DOHH2 (cell line): ENCODE results near the gene CLCN7.

ENCODE experiments used
- H3F3A ChIP-seq: fragments of 200-600 bp; sonication (generic), shearing (Covaris generic); 2 replicates; pipeline ENCODE4 v1.6.0; 2016; ENCODE audit warnings: antibody characterized with exemption, mild to moderate bottlenecking; ENCODE audit not compliant: control insufficient read depth, insufficient read depth
- H3K27ac ChIP-seq: fragments of 200-600 bp; sonication (generic); 2 replicates; pipeline ENCODE4 v1.5.1; 2014; ENCODE audit warnings: low read depth, mild to moderate bottlenecking, low read length, moderate library complexity
- H3K27me3 ChIP-seq: fragments of 200-600 bp; sonication (generic); 2 replicates; pipeline ENCODE4 v1.6.1; 2014; ENCODE audit warnings: mild to moderate bottlenecking, low read length, mixed read lengths; ENCODE audit not compliant: control insufficient read depth
- H3K36me3 ChIP-seq: fragments of 200-600 bp; sonication (generic); 2 replicates; pipeline ENCODE4 v1.6.1; 2014; ENCODE audit warnings: mild to moderate bottlenecking, low read length, moderate library complexity, mixed read lengths; ENCODE audit not compliant: control insufficient read depth
- H3K4me1 ChIP-seq: fragments of 200-600 bp; sonication (generic); 2 replicates; pipeline ENCODE4 v1.6.1; 2014; ENCODE audit warnings: mild to moderate bottlenecking, low read length, mixed read lengths; ENCODE audit not compliant: control insufficient read depth
- H3K4me2 ChIP-seq: fragments of 200-600 bp; sonication (generic); 2 replicates; pipeline ENCODE4 v1.6.0; 2014; ENCODE audit warnings: mild to moderate bottlenecking, low read length, moderate library complexity
- H3K4me3 ChIP-seq: fragments of 200-600 bp; sonication (generic); 2 replicates; pipeline ENCODE4 v1.5.1; 2014; ENCODE audit warnings: mild to moderate bottlenecking, low read length, mixed read lengths
- H3K79me2 ChIP-seq: fragments of 200-600 bp; sonication (generic); 2 replicates; pipeline ENCODE4 v1.6.1; 2014; ENCODE audit warnings: mild to moderate bottlenecking, low read length, mixed read lengths; ENCODE audit not compliant: control insufficient read depth
- H3K9me2 ChIP-seq: fragments of 200-600 bp; sonication (generic); replicated peaks from 2 replicates; pipeline ENCODE4 v1.6.1; 2014; ENCODE audit warnings: mild to moderate bottlenecking, low read length, mixed read lengths; ENCODE audit not compliant: control insufficient read depth
- H3K9me3 ChIP-seq: fragments of 200-600 bp; sonication (generic); 2 replicates; pipeline ENCODE4 v1.6.1; 2014; ENCODE audit warnings: antibody characterized with exemption, low read length, mixed read lengths; ENCODE audit not compliant: control insufficient read depth, insufficient read depth
- H4K20me1 ChIP-seq: fragments of 200-600 bp; sonication (generic); 2 replicates; pipeline ENCODE4 v1.6.0; 2014; ENCODE audit warnings: low read depth, mild to moderate bottlenecking, antibody characterized with exemption, low read length, moderate library complexity; ENCODE audit not compliant: control insufficient read depth, insufficient read depth
- EZH2phosphoT487 ChIP-seq: fragments of 200-600 bp; sonication (generic); IDR thresholded peaks from 2 replicates; pipeline ENCODE4 v1.6.1; 2017; ENCODE audit warnings: borderline replicate concordance, mild to moderate bottlenecking, antibody characterized with exemption, low read length, moderate library complexity, mixed read lengths
- TF ChIP-seq, protein P1 (sequence below): fragments of 200-600 bp; sonication (generic); IDR thresholded peaks from one replicate; pipeline ENCODE4 v1.5.1; 2014; ENCODE audit warnings: antibody characterized with exemption, mild to moderate bottlenecking, low read depth, low read length; ENCODE audit not compliant: poor library complexity, severe bottlenecking

CLCN7 gene

DNA sequence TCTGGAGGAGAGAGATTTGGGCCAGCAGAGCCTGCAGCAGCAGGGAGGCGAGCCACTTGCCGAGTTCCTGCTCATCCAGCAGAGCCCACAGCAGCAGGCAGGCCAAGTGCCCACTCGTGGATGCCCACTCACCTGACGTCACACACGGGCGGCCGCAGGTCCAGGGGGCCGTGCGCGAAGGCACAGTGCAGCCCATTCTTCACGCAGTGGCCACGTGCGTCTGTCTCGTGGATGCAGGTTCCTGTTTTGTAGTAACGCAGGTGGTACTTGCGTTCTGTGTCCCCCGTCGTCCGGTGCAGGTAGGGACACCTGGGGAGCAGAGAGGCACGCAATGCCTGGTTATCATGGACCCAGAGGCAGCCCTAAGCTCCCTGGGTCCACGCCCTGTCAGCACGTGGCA lies 71.8 kb downstream of the CLCN7 start:
- H3K36me3 ChIP-seq: no peaks in the 10 kb centered on the region
- H3K9me2 ChIP-seq: no peaks in the 10 kb centered on the region
- no peaks in the 10 kb centered on the region; the same call in 1 of the 2 replicates for H4K20me1 ChIP-seq
- TF ChIP-seq, protein P1, sequence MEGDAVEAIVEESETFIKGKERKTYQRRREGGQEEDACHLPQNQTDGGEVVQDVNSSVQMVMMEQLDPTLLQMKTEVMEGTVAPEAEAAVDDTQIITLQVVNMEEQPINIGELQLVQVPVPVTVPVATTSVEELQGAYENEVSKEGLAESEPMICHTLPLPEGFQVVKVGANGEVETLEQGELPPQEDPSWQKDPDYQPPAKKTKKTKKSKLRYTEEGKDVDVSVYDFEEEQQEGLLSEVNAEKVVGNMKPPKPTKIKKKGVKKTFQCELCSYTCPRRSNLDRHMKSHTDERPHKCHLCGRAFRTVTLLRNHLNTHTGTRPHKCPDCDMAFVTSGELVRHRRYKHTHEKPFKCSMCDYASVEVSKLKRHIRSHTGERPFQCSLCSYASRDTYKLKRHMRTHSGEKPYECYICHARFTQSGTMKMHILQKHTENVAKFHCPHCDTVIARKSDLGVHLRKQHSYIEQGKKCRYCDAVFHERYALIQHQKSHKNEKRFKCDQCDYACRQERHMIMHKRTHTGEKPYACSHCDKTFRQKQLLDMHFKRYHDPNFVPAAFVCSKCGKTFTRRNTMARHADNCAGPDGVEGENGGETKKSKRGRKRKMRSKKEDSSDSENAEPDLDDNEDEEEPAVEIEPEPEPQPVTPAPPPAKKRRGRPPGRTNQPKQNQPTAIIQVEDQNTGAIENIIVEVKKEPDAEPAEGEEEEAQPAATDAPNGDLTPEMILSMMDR: no peak
- TF ChIP-seq EZH2phosphoT487: no peak
- H3K9me3 ChIP-seq: no peaks in the 10 kb centered on the region
- H3K4me1 ChIP-seq: peaks cover 5% of the 10 kb centered on the region
- H3F3A ChIP-seq: no peaks in the 10 kb centered on the region
- H3K27ac ChIP-seq: no peak overlapping the region
- peaks cover 12% of the 10 kb centered on the region for H3K79me2 ChIP-seq
- no peak overlapping the region for H3K4me2 ChIP-seq
- H3K4me3 ChIP-seq: no peak overlapping the region
- no peaks in the 10 kb centered on the region for H3K27me3 ChIP-seq

DNA sequence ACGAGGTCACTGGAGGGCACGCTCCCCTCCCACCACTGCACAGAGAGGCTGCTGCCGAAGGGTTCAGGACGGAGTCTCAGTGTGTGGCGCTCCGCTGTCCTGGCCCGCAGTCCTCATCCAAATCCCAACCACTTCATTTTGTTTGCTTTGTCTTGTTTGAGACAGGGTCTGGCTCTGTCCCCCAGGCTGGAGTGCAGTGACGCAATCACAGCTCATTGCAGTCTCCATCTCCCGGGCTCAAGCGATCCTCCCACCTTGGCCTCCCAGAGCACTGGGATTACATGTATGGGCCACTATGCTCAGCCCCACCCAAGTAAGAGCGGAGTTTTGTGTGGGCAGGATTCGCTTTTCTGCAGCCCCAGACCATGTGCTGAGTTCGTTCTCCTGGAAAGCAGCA lies 73.1 kb downstream of the CLCN7 start:
- Histone ChIP-seq H3K36me3 (no peaks in the 10 kb centered on the region), H3K4me3 (no peak overlapping the region), H3K9me3 (no peaks in the 10 kb centered on the region), H4K20me1 (no peaks in the 10 kb centered on the region; the same call in 1 of the 2 replicates), H3K4me2 (no peak overlapping the region), H3K4me1 (no peaks in the 10 kb centered on the region), H3F3A (no peaks in the 10 kb centered on the region), H3K27ac (no peak overlapping the region), H3K27me3 (no peaks in the 10 kb centered on the region), H3K9me2 (no peaks in the 10 kb centered on the region), H3K79me2 (peaks cover 2% of the 10 kb centered on the region; the same call in 1 of the 2 replicates)
- TF ChIP-seq, protein P1: no peak
- TF ChIP-seq EZH2phosphoT487: no peak

DNA sequence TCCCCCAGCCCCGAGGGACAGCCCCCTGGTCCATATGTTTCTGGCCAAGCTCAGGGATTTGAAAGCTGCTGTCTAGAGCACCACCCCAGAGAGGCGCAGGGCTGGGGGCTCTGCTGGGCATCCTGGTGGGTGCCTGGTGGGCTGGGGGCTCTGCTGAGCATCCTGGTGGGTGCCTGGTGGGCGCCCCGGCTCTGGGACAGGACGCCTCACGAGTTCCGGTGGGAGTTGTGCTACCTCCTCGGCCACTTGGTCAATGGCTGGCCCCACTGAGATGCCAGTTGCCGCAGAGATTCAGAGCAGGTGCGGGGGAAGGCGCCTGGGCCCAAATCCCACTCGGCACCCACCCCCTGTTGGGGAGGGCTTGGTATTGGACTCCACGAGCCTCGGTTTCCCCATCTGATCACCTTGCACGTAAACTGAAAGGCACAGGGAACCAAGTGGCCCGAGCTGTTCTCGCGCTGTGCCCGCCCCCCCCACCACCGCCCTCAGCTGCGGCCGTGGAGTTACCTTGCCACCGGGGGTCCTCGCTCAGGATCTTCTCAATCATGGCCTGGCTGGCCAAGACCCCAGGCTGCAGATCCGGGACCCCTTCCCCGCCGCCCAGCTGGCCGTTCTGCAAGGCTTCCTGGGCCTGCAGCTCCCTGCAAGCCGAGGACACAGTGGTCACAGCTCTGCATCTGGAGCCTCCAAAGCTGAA lies 73.6 kb downstream of the CLCN7 start:
- no peaks in the 10 kb centered on the region for H3K27me3 ChIP-seq
- peaks cover 2% of the 10 kb centered on the region; the same call in 1 of the 2 replicates for H3K79me2 ChIP-seq
- no peak overlapping the region for H3K27ac ChIP-seq
- H4K20me1 ChIP-seq: no peaks in the 10 kb centered on the region; the same call in 1 of the 2 replicates
- no peaks in the 10 kb centered on the region for H3F3A ChIP-seq
- no peaks in the 10 kb centered on the region for H3K36me3 ChIP-seq
- no peaks in the 10 kb centered on the region for H3K4me1 ChIP-seq
- H3K4me2 ChIP-seq: no peak overlapping the region
- H3K4me3 ChIP-seq: no peak overlapping the region
- H3K9me3 ChIP-seq: no peaks in the 10 kb centered on the region
- TF ChIP-seq, protein P1: no peak
- TF ChIP-seq EZH2phosphoT487: no peak
- no peaks in the 10 kb centered on the region for H3K9me2 ChIP-seq
